Trophoblast cell (in vitro differentiated cells and primary cell): ENCODE data around the gene DOCK3.
A peak's percentile ranks its signal among the peaks of the same experiment; 100 is the strongest.
"Not testable (repeated sequence)": the region's sequence is repeated elsewhere in the genome, so short reads cannot be mapped to it uniquely, and the experiment has no call there.

ENCODE experiments used
- DNase-seq, 2 donors: peaks; one replicate each; pipeline ENCODE4 v3.0.0-alpha.2; 2016
- H2AFZ ChIP-seq: 2 replicates; pipeline ENCODE4 v1.6.1; 2013; ENCODE audit warnings: low read length, moderate library complexity, mild to moderate bottlenecking; ENCODE audit not compliant: insufficient read depth, poor library complexity
- H2AK5ac ChIP-seq: 2 replicates; pipeline ENCODE4 v1.6.1; 2013; ENCODE audit warnings: mild to moderate bottlenecking, low read length
- H2BK120ac ChIP-seq: 2 replicates; pipeline ENCODE4 v1.6.1; 2013; ENCODE audit warnings: low read length, mild to moderate bottlenecking, moderate library complexity; ENCODE audit not compliant: insufficient read depth, poor library complexity
- H2BK12ac ChIP-seq: 2 replicates; pipeline ENCODE4 v1.6.1; 2013; ENCODE audit warnings: mild to moderate bottlenecking, low read length, moderate library complexity
- H2BK5ac ChIP-seq: 2 replicates; pipeline ENCODE4 v1.6.1; 2013; ENCODE audit warnings: low read length, low read depth, moderate library complexity, mild to moderate bottlenecking; ENCODE audit not compliant: poor library complexity
- H3K14ac ChIP-seq: 2 replicates; pipeline ENCODE4 v1.6.1; 2013; ENCODE audit warnings: mild to moderate bottlenecking, low read length
- H3K18ac ChIP-seq: 2 replicates; pipeline ENCODE4 v1.6.1; 2013; ENCODE audit warnings: mild to moderate bottlenecking, low read length
- H3K23ac ChIP-seq: 2 replicates; pipeline ENCODE4 v1.6.1; 2013; ENCODE audit warnings: low read length
- H3K27ac ChIP-seq: 2 replicates; pipeline ENCODE4 v1.5.1; 2013; ENCODE audit warnings: low read depth, mild to moderate bottlenecking, inconsistent platforms, low read length, moderate library complexity
- H3K27me3 ChIP-seq: 2 replicates; pipeline ENCODE4 v1.6.1; 2013; ENCODE audit warnings: inconsistent platforms, mild to moderate bottlenecking, low read length, moderate library complexity; ENCODE audit not compliant: insufficient read depth
- H3K36me3 ChIP-seq, 2 experiments: 1 replicate in 1 of 2; 2 replicates in 1 of 2; pipeline ENCODE4 v1.6.1; 2013; ENCODE audit warnings: low read length in 2 of 2, mild to moderate bottlenecking in 2 of 2, moderate library complexity in 1 of 2; ENCODE audit not compliant: insufficient read depth in 2 of 2, control insufficient read depth in 1 of 2
- H3K4ac ChIP-seq: 2 replicates; pipeline ENCODE4 v1.6.1; 2013; ENCODE audit warnings: low read depth, mild to moderate bottlenecking, low read length, moderate library complexity
- H3K4me1 ChIP-seq, 2 experiments: 1 replicate in 1 of 2; 2 replicates in 1 of 2; pipeline ENCODE4 v1.6.1; 2013; ENCODE audit warnings: low read length in 2 of 2, mild to moderate bottlenecking in 2 of 2, moderate library complexity in 1 of 2; ENCODE audit not compliant: insufficient read depth in 2 of 2, control insufficient read depth in 1 of 2
- H3K4me2 ChIP-seq: 2 replicates; pipeline ENCODE4 v1.6.1; 2013; ENCODE audit warnings: inconsistent platforms, mild to moderate bottlenecking, low read length, moderate library complexity
- H3K4me3 ChIP-seq: 2 replicates; pipeline ENCODE4 v1.5.1; 2013; ENCODE audit warnings: mild to moderate bottlenecking, low read depth, low read length, inconsistent platforms
- H3K79me1 ChIP-seq: one replicate; pipeline ENCODE4 v1.6.1; 2013; ENCODE audit warnings: low read length
- H3K79me2 ChIP-seq: 2 replicates; pipeline ENCODE4 v1.6.1; 2013; ENCODE audit warnings: low read length, mild to moderate bottlenecking; ENCODE audit not compliant: control insufficient read depth, insufficient read depth, poor library complexity
- H3K9ac ChIP-seq: 2 replicates; pipeline ENCODE4 v1.6.1; 2013; ENCODE audit warnings: mild to moderate bottlenecking, low read length
- H3K9me3 ChIP-seq: 2 replicates; pipeline ENCODE4 v1.6.1; 2013; ENCODE audit warnings: low read depth, mild to moderate bottlenecking, control low read depth, inconsistent platforms, low read length; ENCODE audit not compliant: insufficient read depth
- H4K12ac ChIP-seq: 2 replicates; pipeline ENCODE4 v1.6.1; 2013; ENCODE audit warnings: low read depth, mild to moderate bottlenecking, low read length, moderate library complexity
- H4K8ac ChIP-seq: 2 replicates; pipeline ENCODE4 v1.6.1; 2013; ENCODE audit warnings: low read depth, mild to moderate bottlenecking, low read length, moderate library complexity
- H4K91ac ChIP-seq: one replicate; pipeline ENCODE4 v1.6.1; 2013; ENCODE audit warnings: low read depth, mild to moderate bottlenecking, low read length, moderate library complexity
- WGBS: extraction: QIAGEN DNeasy Blood & Tissue Kit; methylation state at CpG from one replicate; pipeline ENCODE4 v1.1.7; 2013; ENCODE audit warnings: missing lambda C conversion rate; ENCODE audit not compliant: insufficient read length, insufficient coverage; ENCODE audit errors: extremely low coverage; 5-methylcytosine and 5-hydroxymethylcytosine counted together

Gene DOCK3

DNA sequence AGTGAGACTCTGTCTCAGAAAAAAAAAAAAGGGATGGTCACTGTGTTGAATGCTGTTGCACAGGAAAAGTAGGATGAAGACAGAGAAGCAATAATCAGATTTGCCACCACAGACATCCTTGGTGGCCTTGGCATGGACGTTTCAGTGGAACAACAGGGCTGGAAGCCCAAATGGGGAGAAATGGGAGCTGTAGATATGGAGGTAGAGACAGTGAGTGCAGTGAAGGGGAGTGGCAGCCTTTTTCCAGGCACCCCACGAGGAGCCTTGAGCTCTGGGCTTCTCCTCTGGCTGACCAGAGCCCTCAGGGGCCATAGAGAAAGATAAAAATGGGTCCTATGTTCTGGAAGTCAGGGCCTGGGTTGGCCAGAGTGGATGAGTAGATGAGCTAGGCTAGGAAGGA lies 12.3 kb upstream of the DOCK3 start:
- no peak overlapping the region for H4K91ac ChIP-seq
- no peak overlapping the region for H3K14ac ChIP-seq
- H3K79me2 ChIP-seq, result no peaks in the 10 kb centered on the region
- H3K4me3 ChIP-seq, result no peak overlapping the region
- H2BK5ac ChIP-seq, result no peak overlapping the region
- no peak overlapping the region for H4K8ac ChIP-seq
- DNase-seq, result no peak
- no peak overlapping the region for H3K4me2 ChIP-seq
- no peak overlapping the region for H3K4ac ChIP-seq
- no peaks in the 10 kb centered on the region for H3K4me1 ChIP-seq
- H2AFZ ChIP-seq, result no peak overlapping the region
- no peaks in the 10 kb centered on the region for H3K9me3 ChIP-seq
- H3K27ac ChIP-seq, result no peak overlapping the region
- H3K18ac ChIP-seq, result no peak overlapping the region
- no peaks in the 10 kb centered on the region for H3K79me1 ChIP-seq
- no CpG with 5 or more reads among the region's 2 CpGs for WGBS
- H3K23ac ChIP-seq, result no peak overlapping the region
- H4K12ac ChIP-seq, result no peak overlapping the region
- H2AK5ac ChIP-seq, result no peak overlapping the region
- no peak overlapping the region for H2BK120ac ChIP-seq
- no peak overlapping the region for H2BK12ac ChIP-seq
- H3K27me3 ChIP-seq, result peaks cover 3% of the 10 kb centered on the region
- peak overlapping the region; percentile 27 for H3K9ac ChIP-seq
- H3K36me3 ChIP-seq, result no peaks in the 10 kb centered on the region

GRCh38 chr3:50665081-50665840 lies 9.5 kb upstream of the DOCK3 start:
- H3K27me3 ChIP-seq, result no peaks in the 10 kb centered on the region
- H3K79me1 ChIP-seq, result no peaks in the 10 kb centered on the region
- no peak overlapping the region for H4K12ac ChIP-seq
- no peak overlapping the region for H2BK5ac ChIP-seq
- no peak overlapping the region for H3K14ac ChIP-seq
- no peak overlapping the region for H2BK120ac ChIP-seq
- DNase-seq, result no peak
- no peaks in the 10 kb centered on the region for H3K79me2 ChIP-seq
- no peaks in the 10 kb centered on the region for H3K4me1 ChIP-seq
- H3K23ac ChIP-seq, result no peak overlapping the region
- H3K4me3 ChIP-seq, result no peak overlapping the region
- WGBS, result no CpG with 5 or more reads among the region's 5 CpGs
- no peak overlapping the region for H3K18ac ChIP-seq
- peak overlapping the region; percentile 29 for H3K9ac ChIP-seq
- H3K27ac ChIP-seq, result no peak overlapping the region
- H4K91ac ChIP-seq, result no peak overlapping the region
- no peaks in the 10 kb centered on the region for H3K36me3 ChIP-seq
- no peaks in the 10 kb centered on the region for H3K9me3 ChIP-seq
- no peak overlapping the region for H4K8ac ChIP-seq
- H2AFZ ChIP-seq, result no peak overlapping the region
- no peak overlapping the region for H3K4me2 ChIP-seq
- no peak overlapping the region for H3K4ac ChIP-seq
- H2AK5ac ChIP-seq, result no peak overlapping the region
- H2BK12ac ChIP-seq, result no peak overlapping the region

GRCh38 chr3:50665841-50666115 lies 8.9 kb upstream of the DOCK3 start:
- not testable (repeated sequence) for H4K91ac ChIP-seq, H3K4ac ChIP-seq, H4K12ac ChIP-seq, H2BK5ac ChIP-seq, H3K36me3 ChIP-seq, DNase-seq, H2BK120ac ChIP-seq, H3K79me2 ChIP-seq, H2BK12ac ChIP-seq, H3K79me1 ChIP-seq, H3K23ac ChIP-seq, H3K4me1 ChIP-seq, H2AFZ ChIP-seq, H3K9me3 ChIP-seq, H3K4me2 ChIP-seq, H3K4me3 ChIP-seq, H3K9ac ChIP-seq, H3K27me3 ChIP-seq, H4K8ac ChIP-seq, H3K27ac ChIP-seq, H3K18ac ChIP-seq, H2AK5ac ChIP-seq, H3K14ac ChIP-seq
- WGBS, result no CpG with 5 or more reads among the region's 9 CpGs

DNA sequence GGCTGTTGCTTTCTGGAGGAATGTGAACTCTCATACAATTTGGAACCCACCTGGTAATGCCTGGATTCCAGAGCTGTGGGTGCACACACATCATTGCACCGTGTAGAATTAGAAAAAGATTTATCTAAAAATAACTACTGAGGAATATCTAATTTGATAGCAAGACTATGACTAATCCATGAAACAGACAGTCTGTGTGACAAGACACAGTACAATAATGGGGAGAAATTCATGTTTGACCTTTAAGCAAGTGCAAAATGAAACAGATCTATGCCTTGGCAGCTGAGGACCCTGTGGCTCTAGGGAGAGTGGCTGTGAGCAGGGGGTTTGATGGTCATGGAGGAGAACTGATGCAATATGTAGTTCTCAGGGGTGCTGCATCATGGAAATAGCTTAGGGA lies 7.9 kb upstream of the DOCK3 start:
- no peak overlapping the region for H4K91ac ChIP-seq
- H3K4me1 ChIP-seq, result no peaks in the 10 kb centered on the region
- no peak overlapping the region for H3K27ac ChIP-seq
- no peaks in the 10 kb centered on the region for H3K27me3 ChIP-seq
- no peak overlapping the region for H3K4ac ChIP-seq
- H2AK5ac ChIP-seq, result no peak overlapping the region
- no peak overlapping the region for H3K23ac ChIP-seq
- H2BK120ac ChIP-seq, result no peak overlapping the region
- no peak overlapping the region for H4K12ac ChIP-seq
- no peaks in the 10 kb centered on the region for H3K36me3 ChIP-seq
- H4K8ac ChIP-seq, result no peak overlapping the region
- no peak overlapping the region for H3K4me3 ChIP-seq
- DNase-seq, result no peak
- H2AFZ ChIP-seq, result no peak overlapping the region
- no peak overlapping the region for H3K9ac ChIP-seq
- H2BK12ac ChIP-seq, result no peak overlapping the region
- no peak overlapping the region for H3K14ac ChIP-seq
- H3K9me3 ChIP-seq, result no peaks in the 10 kb centered on the region
- H3K18ac ChIP-seq, result no peak overlapping the region
- H3K4me2 ChIP-seq, result no peak overlapping the region
- no peak overlapping the region for H2BK5ac ChIP-seq
- no peaks in the 10 kb centered on the region for H3K79me1 ChIP-seq
- WGBS, result no CpG with 5 or more reads among the region's 1 CpG
- no peaks in the 10 kb centered on the region for H3K79me2 ChIP-seq
